GM12801 (cell line): ENCODE results near the gene CSTF1.

Experiments used
- TF ChIP-seq, protein P1 (sequence below): IDR thresholded peaks from one replicate; pipeline ENCODE4 v1.5.1; 2011; ENCODE audit warnings: control low read depth; ENCODE audit not compliant: insufficient read length; ENCODE audit errors: extremely low read depth

The CSTF1 gene

DNA sequence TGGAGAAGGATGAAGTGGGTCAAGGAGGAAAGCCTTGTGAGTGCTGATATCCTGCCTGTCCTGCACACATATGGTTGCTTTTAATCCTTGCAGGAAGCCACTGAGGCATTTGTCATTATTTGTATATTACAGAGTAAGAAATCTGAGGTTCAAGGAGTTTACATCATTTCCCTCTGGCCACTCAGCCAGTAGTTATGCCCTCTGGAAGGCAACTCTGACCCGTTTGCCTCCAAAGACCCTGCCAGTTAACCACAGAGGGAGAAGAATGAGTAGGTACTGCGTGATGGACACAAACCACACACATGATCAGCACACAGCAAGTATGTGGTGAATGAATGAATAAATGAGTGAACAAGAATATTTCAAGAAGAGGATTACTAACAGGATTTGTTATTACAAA, 41.6 kb upstream of the CSTF1 start:
- TF ChIP-seq, protein P1, sequence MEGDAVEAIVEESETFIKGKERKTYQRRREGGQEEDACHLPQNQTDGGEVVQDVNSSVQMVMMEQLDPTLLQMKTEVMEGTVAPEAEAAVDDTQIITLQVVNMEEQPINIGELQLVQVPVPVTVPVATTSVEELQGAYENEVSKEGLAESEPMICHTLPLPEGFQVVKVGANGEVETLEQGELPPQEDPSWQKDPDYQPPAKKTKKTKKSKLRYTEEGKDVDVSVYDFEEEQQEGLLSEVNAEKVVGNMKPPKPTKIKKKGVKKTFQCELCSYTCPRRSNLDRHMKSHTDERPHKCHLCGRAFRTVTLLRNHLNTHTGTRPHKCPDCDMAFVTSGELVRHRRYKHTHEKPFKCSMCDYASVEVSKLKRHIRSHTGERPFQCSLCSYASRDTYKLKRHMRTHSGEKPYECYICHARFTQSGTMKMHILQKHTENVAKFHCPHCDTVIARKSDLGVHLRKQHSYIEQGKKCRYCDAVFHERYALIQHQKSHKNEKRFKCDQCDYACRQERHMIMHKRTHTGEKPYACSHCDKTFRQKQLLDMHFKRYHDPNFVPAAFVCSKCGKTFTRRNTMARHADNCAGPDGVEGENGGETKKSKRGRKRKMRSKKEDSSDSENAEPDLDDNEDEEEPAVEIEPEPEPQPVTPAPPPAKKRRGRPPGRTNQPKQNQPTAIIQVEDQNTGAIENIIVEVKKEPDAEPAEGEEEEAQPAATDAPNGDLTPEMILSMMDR = no peak

DNA sequence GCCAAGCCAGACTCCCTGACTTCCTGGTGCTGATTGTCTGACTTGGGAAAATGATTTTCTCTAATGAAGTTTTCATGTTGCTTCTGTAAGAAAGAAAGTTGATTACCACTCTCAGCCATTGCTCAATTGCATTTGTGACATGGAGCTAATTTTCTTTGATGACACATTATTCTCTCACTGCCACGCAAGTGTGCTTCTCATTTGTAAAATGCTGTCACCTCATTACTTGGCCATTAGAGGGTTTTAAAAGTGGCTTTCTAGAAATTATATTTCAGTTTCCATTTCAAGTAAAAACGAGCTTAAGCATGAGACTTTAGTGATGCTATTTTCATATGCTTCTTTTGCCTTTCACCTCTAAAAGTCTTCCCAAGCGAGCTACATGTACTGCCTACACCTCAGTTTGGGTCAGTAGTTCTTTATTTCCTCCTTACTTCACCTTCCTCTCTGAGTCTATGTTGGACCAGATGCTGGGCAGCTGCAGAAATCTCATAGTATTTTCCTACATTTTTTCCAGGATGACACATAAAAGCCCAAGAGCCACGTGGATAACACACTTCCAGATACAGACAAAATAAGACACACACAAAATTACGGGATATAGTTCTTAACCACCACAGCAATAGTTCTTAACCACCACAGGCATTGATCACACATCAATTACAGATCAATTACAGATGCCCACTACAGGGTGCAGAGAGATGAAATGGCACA, 39.9 kb upstream of the CSTF1 start:
- TF ChIP-seq, protein P1 = no peak

DNA sequence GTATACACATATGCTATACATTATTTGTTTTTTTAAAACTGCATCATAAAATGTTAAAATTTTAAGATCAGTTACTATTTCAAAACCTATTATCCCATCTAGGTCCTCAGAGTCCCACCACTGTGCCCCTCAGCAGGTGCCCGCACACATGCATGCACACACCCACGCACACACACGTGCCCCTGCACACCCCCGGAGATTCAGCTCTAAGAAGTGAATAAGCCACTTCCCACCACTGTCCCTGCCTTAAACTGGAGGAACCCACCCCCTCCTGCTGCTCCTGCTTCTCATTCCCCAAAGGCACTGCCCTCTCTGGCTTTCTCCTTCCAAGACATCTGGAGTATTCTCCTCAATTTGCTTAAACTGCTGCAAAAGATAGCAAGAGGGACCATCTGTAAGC, 39.1 kb upstream of the CSTF1 start:
- TF ChIP-seq, protein P1 = no peak

DNA sequence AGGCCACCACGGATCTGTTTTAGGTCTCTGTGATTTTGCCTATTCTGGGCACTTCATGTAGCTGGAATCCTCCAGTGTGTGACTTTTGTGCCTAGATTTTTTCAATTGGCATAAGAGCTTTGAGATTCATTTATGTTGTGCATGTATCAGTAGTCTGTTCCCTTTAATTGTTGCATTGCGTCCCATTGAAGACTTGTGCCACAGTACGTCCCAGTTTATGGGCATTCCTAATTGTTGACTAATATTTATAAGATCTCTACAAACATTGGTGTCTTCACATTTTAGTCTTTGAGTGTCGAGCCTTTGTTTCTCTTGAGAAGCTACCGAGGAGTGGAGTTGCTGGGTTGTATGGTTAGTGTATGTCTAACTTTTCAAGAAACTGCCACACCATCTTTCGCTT, 34.4 kb upstream of the CSTF1 start:
- TF ChIP-seq, protein P1 = no peak

DNA sequence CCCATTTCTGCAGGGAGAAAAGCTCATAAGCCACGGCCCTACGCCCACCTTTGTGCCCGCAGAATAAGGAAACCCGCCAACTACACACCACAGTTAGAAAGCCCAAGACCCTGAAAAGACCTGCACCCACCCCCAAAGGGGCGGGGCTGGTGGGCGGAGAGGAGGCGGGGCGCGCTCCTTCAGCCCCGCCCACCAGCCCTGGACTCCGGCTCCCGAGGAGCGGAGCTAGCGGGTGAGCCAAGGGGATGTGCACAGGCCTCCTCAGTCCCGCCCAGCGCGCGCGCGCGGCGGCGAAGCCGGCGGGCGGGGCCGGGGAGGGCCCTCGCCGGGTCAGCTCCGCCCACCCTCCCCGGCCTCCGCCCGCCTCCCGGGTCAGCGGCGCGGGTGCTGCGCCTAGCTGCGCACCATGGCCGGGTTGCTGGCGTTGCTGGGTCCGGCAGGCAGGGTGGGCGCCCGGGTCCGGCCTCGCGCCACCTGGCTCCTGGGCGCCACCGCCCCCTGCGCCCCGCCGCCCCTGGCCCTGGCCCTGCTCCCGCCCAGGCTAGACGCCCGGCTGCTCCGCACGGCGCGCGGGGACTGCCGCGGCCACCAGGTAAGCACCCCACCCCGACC, 33.7 kb upstream of the CSTF1 start, which contains the start of gene FAM210B:
FAM210B (plus strand) TSS at position 375 of the 612 bp plus-strand sequence; CDS start at position 407, 32 bp downstream.
- TF ChIP-seq, protein P1 = no peak

DNA sequence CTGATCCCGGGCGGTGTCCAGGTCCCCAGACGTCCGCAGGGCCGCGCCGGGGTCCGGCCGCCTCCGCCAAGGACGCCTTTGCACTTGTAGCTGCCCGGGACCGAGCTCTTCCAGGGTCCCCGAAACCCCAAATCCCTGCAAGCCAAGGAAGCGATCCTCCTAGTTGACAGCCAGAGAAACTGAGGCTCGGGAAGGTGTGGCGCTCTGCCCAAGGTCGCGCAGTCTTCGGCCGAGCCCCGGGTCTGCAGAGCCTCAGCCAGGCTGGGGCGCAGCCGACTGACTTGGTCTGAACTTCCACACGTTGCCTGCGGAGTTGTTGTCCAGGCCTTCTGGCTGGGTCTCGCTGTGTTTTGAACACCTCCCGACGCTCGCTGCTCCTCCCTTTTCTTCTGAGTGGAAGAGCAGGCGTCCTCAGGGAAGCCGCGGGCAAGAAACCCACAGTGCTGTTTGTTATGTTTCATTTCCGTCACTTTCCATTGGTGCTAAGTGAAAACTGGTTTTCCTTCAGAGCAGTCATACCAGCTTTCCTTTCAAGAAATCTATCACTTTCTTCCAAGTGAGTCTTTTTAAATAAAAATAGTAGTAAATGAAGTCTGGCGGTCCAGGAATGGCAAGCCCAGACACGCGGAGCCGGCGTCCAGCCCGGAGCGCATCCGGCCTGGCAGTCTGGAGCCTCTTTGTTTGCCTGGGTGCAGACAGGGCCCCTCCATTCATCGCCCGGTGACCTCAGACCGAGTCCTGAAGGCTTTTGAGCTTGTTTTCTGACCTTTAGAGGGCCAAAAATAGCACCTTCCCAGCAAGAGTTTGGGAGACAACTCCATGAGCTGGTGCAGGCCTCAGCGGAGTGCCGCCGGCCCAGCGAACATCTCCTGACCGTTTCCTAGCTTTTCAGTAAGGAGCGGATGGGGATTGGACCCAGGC, 33.0 kb upstream of the CSTF1 start:
- TF ChIP-seq, protein P1 = no peak
